ENCODE measurements around the gene THBS2.

The THBS2 gene

GRCh38 chr6:169194737-169195136 lies 58.9 kb downstream of the THBS2 start:
- H3K36me3 ChIP-seq (ENCODE audit: insufficient read depth), result no peaks in the 10 kb centered on the region
- H3K4me3 ChIP-seq (IDR thresholded peaks at IDR 0.05; ENCODE audit: insufficient read depth, low read depth, low read length), result no peak overlapping the region
- H3K9ac ChIP-seq, result no peak overlapping the region
- TF ChIP-seq CTCF (conservative IDR thresholded peaks at IDR 0.05; ENCODE audit: low read depth, low read length), result no peak
- no peaks in the 10 kb centered on the region for H3K4me1 ChIP-seq (ENCODE audit: low read depth, poor library complexity, severe bottlenecking)
- no peaks in the 10 kb centered on the region for H4K20me1 ChIP-seq (ENCODE audit: insufficient read depth)
- no peak overlapping the region for H3K27ac ChIP-seq
- no peaks in the 10 kb centered on the region for H3K27me3 ChIP-seq (ENCODE audit: insufficient read depth, low read depth)
- H3K4me2 ChIP-seq, result no peak overlapping the region
- H2AFZ ChIP-seq (ENCODE audit: low read depth), result no peak overlapping the region
- H3K79me2 ChIP-seq (ENCODE audit: insufficient read depth, low read depth), result no peaks in the 10 kb centered on the region

- H3K36me3 ChIP-seq (ENCODE audit: insufficient read depth), result no peaks in the 10 kb centered on the region
- no peaks in the 10 kb centered on the region for H3K4me1 ChIP-seq (ENCODE audit: low read depth, poor library complexity, severe bottlenecking)
- H4K20me1 ChIP-seq (ENCODE audit: insufficient read depth), result no peaks in the 10 kb centered on the region
- no peak overlapping the region for H3K4me2 ChIP-seq
- no peak overlapping the region for H2AFZ ChIP-seq (ENCODE audit: low read depth)
- H3K79me2 ChIP-seq (ENCODE audit: insufficient read depth, low read depth), result no peaks in the 10 kb centered on the region
- H3K27me3 ChIP-seq (ENCODE audit: insufficient read depth, low read depth), result no peaks in the 10 kb centered on the region
- no peak overlapping the region for H3K27ac ChIP-seq
- TF ChIP-seq CTCF (conservative IDR thresholded peaks at IDR 0.05; ENCODE audit: low read depth, low read length), result no peak
- no peak overlapping the region for H3K9ac ChIP-seq
- no peak overlapping the region for H3K4me3 ChIP-seq (IDR thresholded peaks at IDR 0.05; ENCODE audit: insufficient read depth, low read depth, low read length)
These were observed 62.7 kb downstream of the THBS2 start for GRCh38 chr6:169190970-169191369.

- H3K4me1 ChIP-seq (ENCODE audit: low read depth, poor library complexity, severe bottlenecking), result no peaks in the 10 kb centered on the region
- no peak overlapping the region for H3K4me3 ChIP-seq (IDR thresholded peaks at IDR 0.05; ENCODE audit: insufficient read depth, low read depth, low read length)
- TF ChIP-seq CTCF (conservative IDR thresholded peaks at IDR 0.05; ENCODE audit: low read depth, low read length), result no peak
- H3K27me3 ChIP-seq (ENCODE audit: insufficient read depth, low read depth), result no peaks in the 10 kb centered on the region
- H3K9ac ChIP-seq, result no peak overlapping the region
- no peak overlapping the region for H3K27ac ChIP-seq
- H3K36me3 ChIP-seq (ENCODE audit: insufficient read depth), result no peaks in the 10 kb centered on the region
- H3K4me2 ChIP-seq, result no peak overlapping the region
- H2AFZ ChIP-seq (ENCODE audit: low read depth), result no peak overlapping the region
- H4K20me1 ChIP-seq (ENCODE audit: insufficient read depth), result no peaks in the 10 kb centered on the region
- no peaks in the 10 kb centered on the region for H3K79me2 ChIP-seq (ENCODE audit: insufficient read depth, low read depth)
These were observed 63.5 kb downstream of the THBS2 start for GRCh38 chr6:169190144-169190584.

GRCh38 chr6:169189686-169190085 lies 64.0 kb downstream of the THBS2 start:
- Histone ChIP-seq H4K20me1 (ENCODE audit: insufficient read depth) (no peaks in the 10 kb centered on the region), H3K36me3 (ENCODE audit: insufficient read depth) (no peaks in the 10 kb centered on the region), H3K4me1 (ENCODE audit: low read depth, poor library complexity, severe bottlenecking) (no peaks in the 10 kb centered on the region), H3K4me2 (no peak overlapping the region), H3K9ac (no peak overlapping the region), H3K4me3 (IDR thresholded peaks at IDR 0.05; ENCODE audit: insufficient read depth, low read depth, low read length) (no peak overlapping the region), H2AFZ (ENCODE audit: low read depth) (no peak overlapping the region), H3K27me3 (ENCODE audit: insufficient read depth, low read depth) (no peaks in the 10 kb centered on the region), H3K27ac (no peak overlapping the region), H3K79me2 (ENCODE audit: insufficient read depth, low read depth) (no peaks in the 10 kb centered on the region)
- no peak for TF ChIP-seq CTCF (conservative IDR thresholded peaks at IDR 0.05; ENCODE audit: low read depth, low read length)
